ENCODE data around the gene HSD17B12. TPM values are rescaled to one million over a fixed set of nuclear protein-coding genes. Genes with fewer than 3 reads are reported as not detected.

HSD17B12 gene
- total and polyA plus RNA-seq, 2 of the 13 experiments (the other 11 are each of a cell fraction or from before 2014, with no cell fraction given) = 50.3 to 117 TPM

GRCh38 chr11:43680521-43681400 is at the start of gene HSD17B12 (continued):
- no peak for TF ChIP-seq BATF2 (CRISPR knock-in tag; IDR thresholded peaks at IDR 0.05)
- no peak for TF ChIP-seq HOXA5 (CRISPR knock-in tag; IDR thresholded peaks at IDR 0.05)
- TF ChIP-seq RAD51 (IDR thresholded peaks at IDR 0.05; ENCODE audit: borderline replicate concordance) = no peak
- TF ChIP-seq ZNF432 (CRISPR knock-in tag; IDR thresholded peaks at IDR 0.05; ENCODE audit: borderline replicate concordance) = no peak
- TF ChIP-seq ZNF646 (CRISPR knock-in tag; IDR thresholded peaks at IDR 0.05) = no peak
- no peak for TF ChIP-seq BRF2 (CRISPR knock-in tag; IDR thresholded peaks at IDR 0.05)
- TF ChIP-seq ADNP (CRISPR knock-in tag; IDR thresholded peaks at IDR 0.05) = no peak
- TF ChIP-seq TOE1 (CRISPR knock-in tag; IDR thresholded peaks at IDR 0.05) = no peak
- TF ChIP-seq ZBTB3 (CRISPR knock-in tag; IDR thresholded peaks at IDR 0.05; ENCODE audit: borderline replicate concordance, low read depth) = no peak
- no peak for TF ChIP-seq NCOA2 (CRISPR knock-in tag; IDR thresholded peaks at IDR 0.05)
- TF ChIP-seq ZNF282 (IDR thresholded peaks at IDR 0.05; ENCODE audit: partially characterized antibody) = no peak
- TF ChIP-seq RAD21 (CRISPR knock-in tag; IDR thresholded peaks at IDR 0.05) = 0 out of 2 replicates have a peak, but pooled peaks have one; percentile 36
- TF ChIP-seq ZNF138 (CRISPR knock-in tag; IDR thresholded peaks at IDR 0.05; ENCODE audit: low read depth) = no peak
- no peak; the same call in 1 of the 2 replicates for TF ChIP-seq TARDBP (CRISPR knock-in tag; IDR thresholded peaks at IDR 0.05)
- peak; percentile 42; the same call in 1 of the 2 replicates for TF ChIP-seq ZNF792 (CRISPR knock-in tag; IDR thresholded peaks at IDR 0.05)
- TF ChIP-seq ZNF543 (CRISPR knock-in tag; IDR thresholded peaks at IDR 0.05) = peak; percentile 86
- TF ChIP-seq KAT2B (IDR thresholded peaks at IDR 0.05; ENCODE audit: borderline replicate concordance, low read depth, low read length) = no peak
